Psoas muscle (tissue), 8 donors: Measurements from ENCODE around the gene DIAPH3. TPM values are rescaled to one million over a fixed set of nuclear protein-coding genes. Genes with fewer than 3 reads are reported as not detected.

Source experiments
- ATAC-seq, 4 donors: fragments of 200-7000 bp; cut with Tn5 transposase; one replicate each; pipeline ENCODE4 v1.9.1; 2020; ENCODE audit warnings: moderate library complexity in 3 of 4, mild to moderate bottlenecking in 2 of 4
- DNase-seq, 2 donors: peaks; one replicate each; pipeline ENCODE4 v3.0.0-alpha.2; 2020
- H3K27ac ChIP-seq: fragments of 200-600 bp; one replicate; pipeline ENCODE4 v1.8.0; 2022
- H3K27me3 ChIP-seq, 3 donors: fragments of 200-600 bp in 1 of 3; one replicate each; pipeline versions ENCODE4 v1.6.1 to v1.8.0; 2013 to 2022; ENCODE audit warnings: low read length in 2 of 3, mild to moderate bottlenecking in 2 of 3, moderate library complexity in 1 of 3; ENCODE audit not compliant: insufficient read depth in 3 of 3
- H3K36me3 ChIP-seq, 2 donors: fragments of 200-600 bp in 1 of 2; one replicate each; pipeline versions ENCODE4 v1.6.1 to v1.8.0; 2013 to 2022; ENCODE audit warnings: low read depth in 1 of 2, mild to moderate bottlenecking in 1 of 2, moderate library complexity in 1 of 2; ENCODE audit not compliant: insufficient read depth in 1 of 2
- H3K4me1 ChIP-seq: fragments of 200-600 bp; one replicate; pipeline ENCODE4 v1.8.0; 2022
- H3K4me3 ChIP-seq: fragments of 200-600 bp; one replicate; pipeline ENCODE4 v1.8.0; 2022; ENCODE audit warnings: mild to moderate bottlenecking
- H3K9me3 ChIP-seq: fragments of 200-600 bp; one replicate; pipeline ENCODE4 v1.8.0; 2022
- WGBS, 3 donors: extraction: QIAGEN DNeasy Blood & Tissue Kit; methylation state at CpG; one replicate each; pipeline versions ENCODE4 v1.1.6 to v1.1.7; 2013; 5-methylcytosine and 5-hydroxymethylcytosine counted together
- intact Hi-C, 2 donors: fragments of 100-400 bp; cut with DNase I; formaldehyde crosslinking; loops; one replicate each; pipeline versions ENCODE4 v1.11.0 to v1.14.2; 2022
- polyA plus RNA-seq, 3 donors: library from polyadenylated mRNA; stranded (reverse); fragments of 200-250 nt; gene quantifications; one replicate each; pipeline ENCODE4 v1.2.3, GENCODE V29; 2013
- total RNA-seq, 4 donors: library from RNA; stranded (reverse); fragmentation: NEBNext Ultra II Directional in 2 of 4; extraction: Animal tissue kit (Norgen Biotek cat#: 25700) in 2 of 4; gene quantifications; one replicate each; pipeline versions ENCODE4 v1.2.1 to v1.2.4, GENCODE V29; 2021 to 2023
- TF ChIP-seq, protein P1 (sequence below): fragments of 200-600 bp; IDR thresholded peaks from one replicate; pipeline ENCODE4 v1.8.0; 2022; ENCODE audit warnings: antibody characterized with exemption
- donor health status: healthy with polysubstance abuse.
- donor health status: DM: no; HTN: no; CAD: no; lungs with moderate emphysema.
- donor health status: Bipolar disorder and iron deficiency.
- donor health status: healthy.
- donor health status: DM: yes; HTN: yes; CAD: no.
- donor health status: DM: no; HTN: no; CAD: no.
- donor health status: DM: no; HTN: no; CAD: no.
- donor health status: DM: yes; HTN: yes; CAD: no.

Gene DIAPH3
- total and polyA plus RNA-seq, 7 donors, result 0.03 to 0.10 (median 0.08) TPM; not detected in 4

DNA sequence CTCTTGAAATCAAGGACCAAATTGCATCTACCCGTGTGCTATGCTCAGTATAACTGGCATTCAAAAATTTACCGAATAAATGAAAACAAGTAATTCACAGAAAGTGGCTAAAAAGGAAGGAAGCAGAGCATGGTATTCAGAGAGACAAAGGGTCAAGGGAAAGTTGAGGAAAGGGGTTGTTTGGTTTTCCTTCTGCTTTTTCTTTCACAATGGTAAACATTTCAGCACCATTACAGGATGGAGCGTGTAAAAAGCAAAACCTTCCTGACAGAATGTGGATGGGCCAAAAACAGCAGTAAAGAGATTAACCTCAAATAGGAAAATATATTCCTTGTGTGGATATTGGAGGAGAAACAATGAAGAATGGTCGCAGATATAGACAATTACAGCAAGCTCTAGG is 14.8 kb downstream of the DIAPH3 start:
- intact Hi-C loops, result no loop called here
- Histone ChIP-seq H3K4me1 (no peaks in the 10 kb centered on the region), H3K36me3 (no peaks in the 10 kb centered on the region), H3K9me3 (no peaks in the 10 kb centered on the region), H3K27ac (no peak overlapping the region), H3K4me3 (no peak overlapping the region), H3K27me3 (no peaks in the 10 kb centered on the region)
- DNase-seq, result no peak
- TF ChIP-seq, protein P1, sequence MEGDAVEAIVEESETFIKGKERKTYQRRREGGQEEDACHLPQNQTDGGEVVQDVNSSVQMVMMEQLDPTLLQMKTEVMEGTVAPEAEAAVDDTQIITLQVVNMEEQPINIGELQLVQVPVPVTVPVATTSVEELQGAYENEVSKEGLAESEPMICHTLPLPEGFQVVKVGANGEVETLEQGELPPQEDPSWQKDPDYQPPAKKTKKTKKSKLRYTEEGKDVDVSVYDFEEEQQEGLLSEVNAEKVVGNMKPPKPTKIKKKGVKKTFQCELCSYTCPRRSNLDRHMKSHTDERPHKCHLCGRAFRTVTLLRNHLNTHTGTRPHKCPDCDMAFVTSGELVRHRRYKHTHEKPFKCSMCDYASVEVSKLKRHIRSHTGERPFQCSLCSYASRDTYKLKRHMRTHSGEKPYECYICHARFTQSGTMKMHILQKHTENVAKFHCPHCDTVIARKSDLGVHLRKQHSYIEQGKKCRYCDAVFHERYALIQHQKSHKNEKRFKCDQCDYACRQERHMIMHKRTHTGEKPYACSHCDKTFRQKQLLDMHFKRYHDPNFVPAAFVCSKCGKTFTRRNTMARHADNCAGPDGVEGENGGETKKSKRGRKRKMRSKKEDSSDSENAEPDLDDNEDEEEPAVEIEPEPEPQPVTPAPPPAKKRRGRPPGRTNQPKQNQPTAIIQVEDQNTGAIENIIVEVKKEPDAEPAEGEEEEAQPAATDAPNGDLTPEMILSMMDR, result no peak
- 75 to 81% (median 80%) methylated on average over 4 of the region's 4 CpGs for WGBS, 3 donors
- no peak for ATAC-seq

DNA sequence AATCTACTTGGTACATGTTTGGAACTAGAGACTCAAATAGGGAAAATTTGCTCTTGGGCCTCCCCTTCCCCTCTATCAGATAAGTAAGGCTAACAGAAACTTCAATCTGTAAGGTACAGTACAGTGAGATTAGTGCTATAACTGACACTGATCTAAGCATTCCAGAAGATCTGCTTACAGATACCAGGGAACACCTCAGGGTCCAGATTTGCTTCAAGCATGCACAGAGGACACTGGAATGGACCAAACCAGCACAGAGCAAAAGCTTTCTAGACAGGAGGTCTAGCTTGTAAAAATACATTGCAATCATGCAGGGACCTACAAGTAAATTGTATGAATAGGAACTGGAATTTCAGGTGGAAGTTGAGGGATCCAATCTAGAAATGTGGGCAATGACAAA is 16.4 kb downstream of the DIAPH3 start:
- H3K27ac ChIP-seq, result no peak overlapping the region
- TF ChIP-seq, protein P1, result no peak
- intact Hi-C loops, result no loop called here
- no peaks in the 10 kb centered on the region for H3K36me3 ChIP-seq
- DNase-seq (no peak), ATAC-seq (no peak)
- H3K4me3 ChIP-seq, result no peak overlapping the region
- no peaks in the 10 kb centered on the region for H3K9me3 ChIP-seq
- no peaks in the 10 kb centered on the region for H3K27me3 ChIP-seq
- no peaks in the 10 kb centered on the region for H3K4me1 ChIP-seq

DNA sequence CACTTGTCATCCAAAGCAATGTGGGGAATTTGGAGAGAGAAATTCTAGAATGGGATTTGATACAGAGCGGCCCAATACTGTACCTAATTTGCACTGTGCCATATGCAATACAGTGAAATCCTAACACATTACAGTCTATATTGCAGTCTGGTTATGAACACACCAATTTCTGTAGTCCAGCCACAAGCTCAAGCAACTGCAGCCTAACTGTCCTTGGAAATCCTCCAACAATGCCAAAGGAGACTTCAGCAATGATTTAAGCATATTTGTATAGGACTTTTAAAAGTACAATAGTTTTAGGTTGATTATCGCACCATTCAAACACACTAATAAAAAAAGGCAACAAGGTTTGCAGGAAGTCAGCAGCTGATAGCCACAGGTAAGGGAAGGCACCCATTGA is 17.3 kb downstream of the DIAPH3 start:
- 69 to 91% (median 84%) methylated on average over 2 of the region's 2 CpGs for WGBS, 3 donors
- H3K27ac ChIP-seq, result no peak overlapping the region
- TF ChIP-seq, protein P1, result no peak
- no peaks in the 10 kb centered on the region for H3K36me3 ChIP-seq
- no peaks in the 10 kb centered on the region for H3K9me3 ChIP-seq
- DNase-seq (no peak), ATAC-seq (no peak)
- H3K27me3 ChIP-seq, result no peaks in the 10 kb centered on the region
- H3K4me3 ChIP-seq, result no peak overlapping the region
- intact Hi-C loops, result no loop called here
- H3K4me1 ChIP-seq, result no peaks in the 10 kb centered on the region

DNA sequence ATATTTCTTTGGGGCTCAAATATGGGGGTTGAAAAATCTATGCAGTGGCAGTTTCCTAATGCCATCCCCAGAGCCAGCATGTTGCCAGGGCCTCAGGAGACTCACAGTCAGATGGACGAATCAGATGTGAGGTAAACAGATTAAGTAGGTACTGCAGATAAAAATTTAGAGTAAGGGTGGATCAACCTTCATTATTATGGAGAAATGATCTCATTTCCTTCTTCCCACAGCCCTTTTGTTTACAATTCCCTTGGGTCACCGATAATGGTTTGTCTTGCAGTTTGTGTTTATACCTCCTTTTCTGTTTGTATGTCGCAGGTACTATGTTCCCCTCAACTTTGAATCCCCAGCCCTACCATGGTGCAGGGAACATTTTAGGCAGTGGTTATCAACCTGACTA is 20.0 kb downstream of the DIAPH3 start:
- Histone ChIP-seq H3K9me3 (no peaks in the 10 kb centered on the region), H3K27ac (no peak overlapping the region), H3K4me1 (no peaks in the 10 kb centered on the region), H3K4me3 (no peak overlapping the region), H3K36me3 (no peaks in the 10 kb centered on the region), H3K27me3 (no peaks in the 10 kb centered on the region)
- DNase-seq (no peak), ATAC-seq (no peak)
- TF ChIP-seq, protein P1, result no peak
- intact Hi-C loops, result no loop called here
- WGBS, 3 donors, result 69 to 76% (median 74%) methylated on average over 3 of the region's 3 CpGs

DNA sequence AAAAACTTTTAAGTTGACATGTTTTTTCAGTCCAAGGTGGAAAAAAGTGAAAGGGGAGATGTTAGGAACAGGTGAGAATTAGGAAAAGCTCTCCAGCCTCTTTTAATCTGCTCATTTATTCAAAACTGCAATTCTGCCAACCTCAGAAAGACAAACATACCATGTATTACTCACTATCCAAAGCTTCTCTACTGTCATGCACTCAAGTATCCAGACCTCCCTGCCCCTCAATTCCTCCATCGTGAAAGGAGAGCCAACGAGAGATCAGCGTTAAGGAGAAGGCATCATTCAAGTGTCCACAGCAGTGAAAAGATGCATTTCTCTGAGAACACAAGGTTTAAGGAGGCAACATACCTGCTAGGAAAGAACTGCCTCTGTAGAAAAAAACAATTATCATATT is 24.5 kb downstream of the DIAPH3 start:
- TF ChIP-seq, protein P1, result no peak

More for the DNA sequence above, 24.5 kb downstream of the DIAPH3 start:
- intact Hi-C loops, result no loop called here
- H3K27me3 ChIP-seq, result no peaks in the 10 kb centered on the region
- DNase-seq (no peak), ATAC-seq (no peak)
- H3K4me3 ChIP-seq, result no peak overlapping the region
- no peak overlapping the region for H3K27ac ChIP-seq
- no peaks in the 10 kb centered on the region for H3K9me3 ChIP-seq
- no peaks in the 10 kb centered on the region for H3K4me1 ChIP-seq
- 90 to 96% (median 94%) methylated on average over 3 of the region's 3 CpGs for WGBS, 3 donors
- H3K36me3 ChIP-seq, result no peaks in the 10 kb centered on the region
